Caco-2 (cell line): ENCODE results near the gene WNT9A. TPM values are rescaled to one million over a fixed set of nuclear protein-coding genes. Genes with fewer than 3 reads are reported as not detected.

Experiments used
- BruUV-seq: library from RNA; stranded (reverse); fragments of 400-500 nt; replicated peaks from 2 replicates; lab custom pipeline; 2021; lab: Mats Ljungman, UMichigan
- CTCF ChIA-PET: fragments of 300-600 bp; sonication (Branson Sonifier 250); formaldehyde crosslinking; loops from one replicate; lab custom pipeline; 2022; ENCODE audit warnings: antibody characterized with exemption; lab: Charles Lee
- POLR2A ChIA-PET: fragments of 300-600 bp; sonication (Branson Sonifier 250); formaldehyde crosslinking; loops from one replicate; lab custom pipeline; 2022; ENCODE audit warnings: antibody characterized with exemption; lab: Charles Lee
- DNase-seq, 2 experiments: peaks; one replicate each; pipeline versions ENCODE4 v3.0.0 to v3.0.0-alpha.2; 2020 to 2022
- H3K27me3 ChIP-seq: replicated peaks from 2 replicates; pipeline ENCODE4 v1.6.0; 2011; ENCODE audit warnings: low read length; ENCODE audit not compliant: control insufficient read depth, insufficient read depth
- H3K36me3 ChIP-seq: 2 replicates; pipeline ENCODE4 v1.5.1; 2011; ENCODE audit warnings: low read length; ENCODE audit not compliant: control insufficient read depth, insufficient read depth
- H3K4me1 ChIP-seq: fragments of 250-450 bp; sonication (Bioruptor Pico); 2 replicates; pipeline ENCODE4 v1.5.1; 2020; ENCODE audit warnings: mild to moderate bottlenecking
- H3K4me3 ChIP-seq: 2 replicates; pipeline ENCODE4 v1.5.1; 2011; ENCODE audit warnings: low read depth, mild to moderate bottlenecking, control low read depth, low read length
- H3K9me3 ChIP-seq: fragments of 250-450 bp; sonication (Bioruptor Pico); 2 replicates; pipeline ENCODE4 v1.5.1; 2020; ENCODE audit warnings: mild to moderate bottlenecking, moderate library complexity
- H3K27ac Mint-ChIP-seq: one replicate; pipeline ENCODE4 v1.8.0; 2022; ENCODE audit warnings: mixed read lengths; ENCODE audit not compliant: unreplicated experiment
- H3K27me3 Mint-ChIP-seq: one replicate; pipeline ENCODE4 v1.8.0; 2022; ENCODE audit warnings: mixed read lengths; ENCODE audit not compliant: insufficient read depth, unreplicated experiment
- H3K36me3 Mint-ChIP-seq: one replicate; pipeline ENCODE4 v1.8.0; 2022; ENCODE audit warnings: mild to moderate bottlenecking, mixed read lengths; ENCODE audit not compliant: insufficient read depth, unreplicated experiment
- H3K4me1 Mint-ChIP-seq: one replicate; pipeline ENCODE4 v1.8.0; 2022; ENCODE audit warnings: low read depth, mixed read lengths; ENCODE audit not compliant: unreplicated experiment
- H3K4me3 Mint-ChIP-seq: one replicate; pipeline ENCODE4 v1.8.0; 2022; ENCODE audit warnings: mild to moderate bottlenecking, moderate library complexity, mixed read lengths; ENCODE audit not compliant: unreplicated experiment
- H3K9me3 Mint-ChIP-seq: one replicate; pipeline ENCODE4 v1.8.0; 2022; ENCODE audit warnings: mixed read lengths; ENCODE audit not compliant: unreplicated experiment
- intact Hi-C: fragments of 100-400 bp; cut with micrococcal nuclease; formaldehyde crosslinking; loops from one replicate; pipeline ENCODE4 v1.10.0; 2022; ENCODE audit not compliant: unreplicated experiment
- total RNA-seq: library from RNA; stranded (reverse); gene quantifications from 2 replicates; pipeline ENCODE4 v1.2.3, GENCODE V29; 2022
- TF ChIP-seq, protein P1 (sequence below), 2 experiments: fragments of 200-600 bp in 1 of 2; IDR thresholded peaks; 1 replicate in 1 of 2; 2 replicates in 1 of 2; pipeline versions ENCODE4 v1.5.1 to v1.8.0; 2011 to 2022; ENCODE audit warnings: antibody characterized with exemption in 1 of 2, control low read depth in 1 of 2, inconsistent platforms in 1 of 2, low read depth in 1 of 2, low read length in 1 of 2, mild to moderate bottlenecking in 1 of 2, moderate library complexity in 1 of 2; ENCODE audit not compliant: insufficient read depth in 1 of 2, severe bottlenecking in 1 of 2, unreplicated experiment in 1 of 2

WNT9A gene
- total RNA-seq, 1 experiment from 2014 or later: 0.68 TPM

GRCh38 chr1:227938276-227938675 is 9.5 kb downstream of the WNT9A start:
- Histone ChIP-seq H3K9me3 (no peaks in the 10 kb centered on the region), H3K4me3 (no peak overlapping the region), H3K27me3 (no peaks in the 10 kb centered on the region), H3K4me1 (no peaks in the 10 kb centered on the region), H3K36me3 (no peaks in the 10 kb centered on the region)
- H3K27ac Mint-ChIP-seq: no peak overlapping the region
- DNase-seq: no peak
- peaks cover 6% of the 10 kb centered on the region for H3K4me1 Mint-ChIP-seq
- ChIA-PET CTCF (no interaction called here), POLR2A (no interaction called here)
- H3K9me3 Mint-ChIP-seq: no peaks in the 10 kb centered on the region
- peaks cover 5% of the 10 kb centered on the region for H3K36me3 Mint-ChIP-seq
- intact Hi-C loops: no loop called here
- TF ChIP-seq, protein P1, sequence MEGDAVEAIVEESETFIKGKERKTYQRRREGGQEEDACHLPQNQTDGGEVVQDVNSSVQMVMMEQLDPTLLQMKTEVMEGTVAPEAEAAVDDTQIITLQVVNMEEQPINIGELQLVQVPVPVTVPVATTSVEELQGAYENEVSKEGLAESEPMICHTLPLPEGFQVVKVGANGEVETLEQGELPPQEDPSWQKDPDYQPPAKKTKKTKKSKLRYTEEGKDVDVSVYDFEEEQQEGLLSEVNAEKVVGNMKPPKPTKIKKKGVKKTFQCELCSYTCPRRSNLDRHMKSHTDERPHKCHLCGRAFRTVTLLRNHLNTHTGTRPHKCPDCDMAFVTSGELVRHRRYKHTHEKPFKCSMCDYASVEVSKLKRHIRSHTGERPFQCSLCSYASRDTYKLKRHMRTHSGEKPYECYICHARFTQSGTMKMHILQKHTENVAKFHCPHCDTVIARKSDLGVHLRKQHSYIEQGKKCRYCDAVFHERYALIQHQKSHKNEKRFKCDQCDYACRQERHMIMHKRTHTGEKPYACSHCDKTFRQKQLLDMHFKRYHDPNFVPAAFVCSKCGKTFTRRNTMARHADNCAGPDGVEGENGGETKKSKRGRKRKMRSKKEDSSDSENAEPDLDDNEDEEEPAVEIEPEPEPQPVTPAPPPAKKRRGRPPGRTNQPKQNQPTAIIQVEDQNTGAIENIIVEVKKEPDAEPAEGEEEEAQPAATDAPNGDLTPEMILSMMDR (IDR thresholded peaks at IDR 0.05; ENCODE audit: insufficient read depth in 1 of 2, low read depth in 1 of 2, low read length in 1 of 2, severe bottlenecking in 1 of 2, unreplicated experiment in 1 of 2): no peak
- no TSS peak for BruUV-seq
- no peaks in the 10 kb centered on the region for H3K27me3 Mint-ChIP-seq
- H3K4me3 Mint-ChIP-seq: no peak overlapping the region

GRCh38 chr1:227937838-227938145 is 9.9 kb downstream of the WNT9A start:
- Mint-ChIP-seq H3K27me3 (no peaks in the 10 kb centered on the region), H3K4me1 (peaks cover 6% of the 10 kb centered on the region), H3K36me3 (peaks cover 3% of the 10 kb centered on the region), H3K4me3 (no peak overlapping the region), H3K9me3 (no peaks in the 10 kb centered on the region), H3K27ac (no peak overlapping the region)
- POLR2A ChIA-PET: no interaction called here
- H3K36me3 ChIP-seq: no peaks in the 10 kb centered on the region
- TF ChIP-seq, protein P1 (IDR thresholded peaks at IDR 0.05; ENCODE audit: insufficient read depth in 1 of 2, low read depth in 1 of 2, low read length in 1 of 2, severe bottlenecking in 1 of 2, unreplicated experiment in 1 of 2): no peak
- DNase-seq: no peak
- intact Hi-C loops: no loop called here
- H3K9me3 ChIP-seq: no peaks in the 10 kb centered on the region
- BruUV-seq: no TSS peak
- CTCF ChIA-PET: no interaction called here
- H3K4me3 ChIP-seq: no peak overlapping the region
- H3K27me3 ChIP-seq: no peaks in the 10 kb centered on the region
- no peaks in the 10 kb centered on the region for H3K4me1 ChIP-seq

DNA sequence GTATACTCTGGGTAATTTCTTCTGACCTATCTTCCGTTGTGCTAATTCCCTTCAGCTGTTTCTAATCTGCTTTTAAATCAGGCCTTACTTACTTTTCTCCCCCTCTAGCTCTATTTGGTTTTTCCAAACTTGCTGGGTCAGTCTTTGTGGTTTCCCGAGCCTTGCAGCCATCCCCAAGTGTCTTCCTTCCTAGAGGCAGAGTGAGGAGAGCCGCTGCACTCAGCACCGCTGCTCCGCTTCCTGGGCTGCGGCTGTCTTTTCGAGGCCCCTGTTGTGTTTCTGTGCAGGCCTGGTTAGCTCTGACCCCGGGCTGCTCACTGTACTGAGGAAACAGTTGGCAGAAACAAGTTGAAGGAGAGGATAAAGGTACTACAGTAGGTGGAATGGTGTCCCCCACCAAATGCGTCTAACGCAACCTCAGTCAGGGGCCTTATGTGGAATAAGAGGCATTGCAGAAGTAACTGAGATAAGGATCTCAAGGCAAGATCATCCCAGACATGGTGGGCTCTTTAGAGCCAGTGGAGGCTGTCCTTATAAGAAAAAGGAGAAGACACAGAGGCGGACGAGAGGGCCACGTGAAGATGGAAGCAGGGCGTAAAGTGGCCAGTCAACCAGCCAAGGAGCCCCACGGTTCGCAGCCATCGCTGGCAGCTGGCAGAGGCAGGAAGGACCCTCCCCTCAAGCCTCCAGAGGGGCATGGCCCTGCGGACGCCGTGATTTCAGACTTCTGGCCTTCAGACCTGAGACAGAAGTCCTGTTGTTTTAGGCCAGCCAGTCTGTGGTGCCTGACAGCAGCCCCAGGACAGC is 10.5 kb downstream of the WNT9A start:
- Histone ChIP-seq H3K4me1 (no peaks in the 10 kb centered on the region), H3K36me3 (no peaks in the 10 kb centered on the region), H3K9me3 (no peaks in the 10 kb centered on the region), H3K27me3 (no peaks in the 10 kb centered on the region), H3K4me3 (no peak overlapping the region)
- no peaks in the 10 kb centered on the region for H3K9me3 Mint-ChIP-seq
- DNase-seq: no peak
- no peak overlapping the region for H3K27ac Mint-ChIP-seq
- H3K4me1 Mint-ChIP-seq: peaks cover 6% of the 10 kb centered on the region
- no TSS peak for BruUV-seq
- ChIA-PET CTCF (interaction anchor here (0.7 kb wide), 2 partner anchors 9 to 16 kb away, joined by 3 to 4 read pairs; no protein-coding TSS in a partner anchor), POLR2A (no interaction called here)
- no peak overlapping the region for H3K4me3 Mint-ChIP-seq
- no peaks in the 10 kb centered on the region for H3K36me3 Mint-ChIP-seq
- intact Hi-C loops: no loop called here
- H3K27me3 Mint-ChIP-seq: no peaks in the 10 kb centered on the region
- TF ChIP-seq, protein P1 (IDR thresholded peaks at IDR 0.05; ENCODE audit: insufficient read depth in 1 of 2, low read depth in 1 of 2, low read length in 1 of 2, severe bottlenecking in 1 of 2, unreplicated experiment in 1 of 2): no peak
